Right forelimb (tissue), 1 donor: ENCODE measurements around the gene DDRGK1.
"Not testable (repeated sequence)": the region's sequence is repeated elsewhere in the genome, so short reads cannot be mapped to it uniquely, and the experiment has no call there.

Experiments
- DNase-seq: peaks from one replicate; pipeline ENCODE4 v3.0.0-alpha.2; 2018

DDRGK1 gene

GRCh38 chr20:3233991-3234498, 29.6 kb upstream of the DDRGK1 start:
- DNase-seq = no peak

GRCh38 chr20:3233131-3233990, 28.9 kb upstream of the DDRGK1 start:
- DNase-seq = no peak

- DNase-seq = no peak
These were observed 27.6 kb upstream of the DDRGK1 start for GRCh38 chr20:3231889-3232588.

GRCh38 chr20:3231116-3231515, 26.6 kb upstream of the DDRGK1 start:
- DNase-seq = no peak

GRCh38 chr20:3229798-3230197, 25.3 kb upstream of the DDRGK1 start:
- no peak for DNase-seq

- no peak for DNase-seq
These were observed 24.7 kb upstream of the DDRGK1 start for GRCh38 chr20:3229158-3229557.

- DNase-seq = no peak
These were observed 24.2 kb upstream of the DDRGK1 start for GRCh38 chr20:3228750-3229032.

GRCh38 chr20:3227936-3228749, 23.7 kb upstream of the DDRGK1 start:
- no peak for DNase-seq

- no peak for DNase-seq
These were observed 23.0 kb upstream of the DDRGK1 start for GRCh38 chr20:3227506-3227905.

GRCh38 chr20:3226864-3227263, 22.4 kb upstream of the DDRGK1 start:
- no peak for DNase-seq

- no peak for DNase-seq
These were observed 21.6 kb upstream of the DDRGK1 start for GRCh38 chr20:3226093-3226492.

- DNase-seq = no peak
These were observed 20.4 kb upstream of the DDRGK1 start for GRCh38 chr20:3224681-3225421.

GRCh38 chr20:3223994-3224680, 19.7 kb upstream of the DDRGK1 start:
- DNase-seq = no peak

- no peak for DNase-seq
These were observed 19.1 kb upstream of the DDRGK1 start for GRCh38 chr20:3223651-3223993.

GRCh38 chr20:3222635-3223600, 18.4 kb upstream of the DDRGK1 start:
- DNase-seq = no peak

GRCh38 chr20:3221398-3222226, 17.1 kb upstream of the DDRGK1 start:
- DNase-seq = no peak

GRCh38 chr20:3218307-3218988, 14.0 kb upstream of the DDRGK1 start:
- no peak for DNase-seq

- DNase-seq = not testable (repeated sequence)
These were observed 11.0 kb upstream of the DDRGK1 start for GRCh38 chr20:3215359-3215917.

GRCh38 chr20:3213226-3213625, 8.7 kb upstream of the DDRGK1 start:
- DNase-seq = no peak
